K562 (cell line): Measurements from ENCODE around the gene GLDC. TPM values are rescaled to one million over a fixed set of nuclear protein-coding genes. Genes with fewer than 3 reads are reported as not detected.

Experiments
- RAD21 ChIP-seq, 2 experiments: fragments of 250-450 bp in 1 of 2; fragments of 450-650 bp in 1 of 2; sonication (Bioruptor Pico) in 1 of 2; formaldehyde crosslinking in 1 of 2; IDR thresholded peaks in 1 of 2; conservative IDR thresholded peaks in 1 of 2; 2 replicates each; pipeline versions ENCODE4 v1.4.0 to v1.8.0; 2020 to 2022; ENCODE audit warnings: mild to moderate bottlenecking in 2 of 2, moderate library complexity in 1 of 2
- polyA plus RNA-seq, 8 experiments: library from polyadenylated mRNA; depleted of rRNA in 4 of 8; stranded (reverse) in 5 of 8; unstranded in 3 of 8; fragments of >200 nt; fragmentation: Nextera tagmentation in 2 of 8; fragmentation: Illumina TruSeq in 1 of 8; extraction: Ambion mirVana in 2 of 8; extraction: Trizol in 1 of 8; gene quantifications; 2 replicates each; pipeline versions ENCODE4 v1.2.1 to v1.2.3, GENCODE V29; 2011 to 2014; ENCODE audit warnings: inconsistent platforms in 1 of 8, missing spikeins in 1 of 8
- total RNA-seq, 7 experiments: library from RNA; depleted of rRNA in 6 of 7; stranded (reverse); fragments of >200 nt in 6 of 7; fragmentation: Illumina TruSeq in 2 of 7; extraction: Trizol in 2 of 7; gene quantifications; 2 replicates each; pipeline versions ENCODE4 v1.2.1 to v1.2.3, GENCODE V29; 2011 to 2021; ENCODE audit warnings: low replicate concordance in 1 of 7
- TF ChIP-seq, protein P1 (sequence below), 2 experiments: fragments of 450-650 bp; formaldehyde crosslinking in 1 of 2; IDR thresholded peaks; 2 replicates each; pipeline versions ENCODE4 v1.4.0 to v1.6.1; 2014 to 2020; ENCODE audit warnings: mild to moderate bottlenecking in 2 of 2, borderline replicate concordance in 1 of 2, low read depth in 1 of 2

Gene GLDC
- total and polyA plus RNA-seq, 9 of the 15 experiments (the other 6 are each of a cell fraction or from before 2014, with no cell fraction given), result 0.03 to 0.27 (median 0.08) TPM; not detected in 6

- TF ChIP-seq, protein P1, sequence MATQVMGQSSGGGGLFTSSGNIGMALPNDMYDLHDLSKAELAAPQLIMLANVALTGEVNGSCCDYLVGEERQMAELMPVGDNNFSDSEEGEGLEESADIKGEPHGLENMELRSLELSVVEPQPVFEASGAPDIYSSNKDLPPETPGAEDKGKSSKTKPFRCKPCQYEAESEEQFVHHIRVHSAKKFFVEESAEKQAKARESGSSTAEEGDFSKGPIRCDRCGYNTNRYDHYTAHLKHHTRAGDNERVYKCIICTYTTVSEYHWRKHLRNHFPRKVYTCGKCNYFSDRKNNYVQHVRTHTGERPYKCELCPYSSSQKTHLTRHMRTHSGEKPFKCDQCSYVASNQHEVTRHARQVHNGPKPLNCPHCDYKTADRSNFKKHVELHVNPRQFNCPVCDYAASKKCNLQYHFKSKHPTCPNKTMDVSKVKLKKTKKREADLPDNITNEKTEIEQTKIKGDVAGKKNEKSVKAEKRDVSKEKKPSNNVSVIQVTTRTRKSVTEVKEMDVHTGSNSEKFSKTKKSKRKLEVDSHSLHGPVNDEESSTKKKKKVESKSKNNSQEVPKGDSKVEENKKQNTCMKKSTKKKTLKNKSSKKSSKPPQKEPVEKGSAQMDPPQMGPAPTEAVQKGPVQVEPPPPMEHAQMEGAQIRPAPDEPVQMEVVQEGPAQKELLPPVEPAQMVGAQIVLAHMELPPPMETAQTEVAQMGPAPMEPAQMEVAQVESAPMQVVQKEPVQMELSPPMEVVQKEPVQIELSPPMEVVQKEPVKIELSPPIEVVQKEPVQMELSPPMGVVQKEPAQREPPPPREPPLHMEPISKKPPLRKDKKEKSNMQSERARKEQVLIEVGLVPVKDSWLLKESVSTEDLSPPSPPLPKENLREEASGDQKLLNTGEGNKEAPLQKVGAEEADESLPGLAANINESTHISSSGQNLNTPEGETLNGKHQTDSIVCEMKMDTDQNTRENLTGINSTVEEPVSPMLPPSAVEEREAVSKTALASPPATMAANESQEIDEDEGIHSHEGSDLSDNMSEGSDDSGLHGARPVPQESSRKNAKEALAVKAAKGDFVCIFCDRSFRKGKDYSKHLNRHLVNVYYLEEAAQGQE (IDR thresholded peaks at IDR 0.05; ENCODE audit: borderline replicate concordance), result peak; percentile 36; the same call in 1 of the 2 replicates
- TF ChIP-seq, protein P1 (CRISPR knock-in tag; IDR thresholded peaks at IDR 0.05; ENCODE audit: low read depth), result no peak
- peak in 1 of 2 experiments; percentile 56; a peak in 3 of 4 replicates for TF ChIP-seq RAD21 (CRISPR knock-in tag; conservative IDR thresholded peaks at IDR 0.05 in 1 of 2, IDR thresholded peaks at IDR 0.05 in 1 of 2)
These were observed 60.5 kb downstream of the GLDC start (continued) for GRCh38 chr9:6584881-6585597.
